Kidney (tissue), 14 donors: ENCODE results near the gene TTC39C. TPM values are rescaled to one million over a fixed set of nuclear protein-coding genes. Genes with fewer than 3 reads are reported as not detected.

Experiments used
- DNase-seq, 5 donors: peaks; one replicate each; pipeline ENCODE4 v3.0.0-alpha.2; 2013 to 2020
- FAIRE-seq: peaks from 2 replicates; lab custom pipeline; 2012; peaks lifted over from hg19 to GRCh38; lab: Jason Lieb, UNC
- H3K27ac ChIP-seq, 2 donors: one replicate each; pipeline ENCODE4 v1.7.0; 2013; ENCODE audit warnings: low read depth in 2 of 2, low read length in 2 of 2, inconsistent platforms in 1 of 2
- H3K27me3 ChIP-seq: one replicate; pipeline ENCODE4 v1.7.1; 2013; ENCODE audit warnings: low read length, inconsistent platforms; ENCODE audit not compliant: control insufficient read depth, insufficient read depth
- H3K36me3 ChIP-seq, 3 donors: one replicate each; pipeline versions ENCODE4 v1.7.0 to v1.7.1; 2013; ENCODE audit warnings: low read length in 3 of 3, control low read depth in 1 of 3, inconsistent platforms in 1 of 3; ENCODE audit not compliant: insufficient read depth in 3 of 3, control insufficient read depth in 2 of 3
- H3K4me1 ChIP-seq, 3 donors: one replicate each; pipeline versions ENCODE4 v1.7.0 to v1.7.1; 2013; ENCODE audit warnings: low read length in 3 of 3, inconsistent platforms in 1 of 3, low read depth in 1 of 3; ENCODE audit not compliant: control insufficient read depth in 2 of 3, insufficient read depth in 2 of 3
- H3K4me3 ChIP-seq, 3 donors: one replicate each; pipeline versions ENCODE4 v1.7.0 to v1.8.1; 2013; ENCODE audit warnings: low read length in 3 of 3, control low read depth in 1 of 3, inconsistent platforms in 1 of 3
- H3K9ac ChIP-seq, 3 donors: one replicate each; pipeline versions ENCODE4 v1.7.0 to v1.7.1; 2013; ENCODE audit warnings: low read length in 3 of 3, control low read depth in 1 of 3, inconsistent platforms in 1 of 3
- H3K9me3 ChIP-seq, 3 donors: one replicate each; pipeline versions ENCODE4 v1.7.0 to v1.7.1; 2013; ENCODE audit warnings: low read length in 3 of 3, control low read depth in 1 of 3, inconsistent platforms in 1 of 3; ENCODE audit not compliant: control insufficient read depth in 2 of 3, insufficient read depth in 1 of 3
- intact Hi-C: fragments of 100-400 bp; cut with DNase I; formaldehyde crosslinking; loops from one replicate; pipeline ENCODE4 v1.11.1; 2022
- polyA plus RNA-seq: library from polyadenylated mRNA; stranded (reverse); fragments of 350-450 nt; fragmentation: Illumina TruSeq; extraction: RNeasy Lipid Tissue Mini Kit (QIAGEN cat#74804); gene quantifications from one replicate; pipeline ENCODE4 v1.2.3, GENCODE V29; 2014; ENCODE audit warnings: low read depth, low replicate concordance; ENCODE audit not compliant: insufficient read depth
- total RNA-seq: library from RNA; stranded (reverse); fragmentation: NEBNext Ultra II Directional; extraction: Animal tissue kit (Norgen Biotek cat#: 25700); gene quantifications from one replicate; pipeline ENCODE4 v1.2.1, GENCODE V29; 2021
- TF ChIP-seq, protein P1 (sequence below): IDR thresholded peaks from 3 replicates; pipeline ENCODE4 v1.5.1; 2012; ENCODE audit warnings: mild to moderate bottlenecking, moderate library complexity, borderline replicate concordance; ENCODE audit not compliant: insufficient read depth; ENCODE audit errors: extremely low read depth
- donor health status: control.
- donor health status: control.
- donor health status: control.
- donor health status: control.
- donor health status: control.
- donor health status: DM: yes; HTN: yes; CAD: no.
- donor health status: Normal renal cell carcinoma (clear cell type).

The TTC39C gene
- total and polyA plus RNA-seq, 2 donors from 2014 or later: 2.8 to 17.4 TPM

GRCh38 chr18:24103320-24104021 is 88.9 kb downstream of the TTC39C start:
- intact Hi-C loops: no loop called here
- Histone ChIP-seq H3K9me3 (no peaks in the 10 kb centered on the region), H3K36me3 (no peaks in the 10 kb centered on the region), H3K9ac (no peak overlapping the region), H3K4me1 (no peaks in the 10 kb centered on the region), H3K27me3 (no peaks in the 10 kb centered on the region), H3K4me3 (no peak overlapping the region), H3K27ac (no peak overlapping the region)
- peak in 2 of 5 donors; percentile 14 to 32 for DNase-seq
- FAIRE-seq: no peak
- TF ChIP-seq, protein P1, sequence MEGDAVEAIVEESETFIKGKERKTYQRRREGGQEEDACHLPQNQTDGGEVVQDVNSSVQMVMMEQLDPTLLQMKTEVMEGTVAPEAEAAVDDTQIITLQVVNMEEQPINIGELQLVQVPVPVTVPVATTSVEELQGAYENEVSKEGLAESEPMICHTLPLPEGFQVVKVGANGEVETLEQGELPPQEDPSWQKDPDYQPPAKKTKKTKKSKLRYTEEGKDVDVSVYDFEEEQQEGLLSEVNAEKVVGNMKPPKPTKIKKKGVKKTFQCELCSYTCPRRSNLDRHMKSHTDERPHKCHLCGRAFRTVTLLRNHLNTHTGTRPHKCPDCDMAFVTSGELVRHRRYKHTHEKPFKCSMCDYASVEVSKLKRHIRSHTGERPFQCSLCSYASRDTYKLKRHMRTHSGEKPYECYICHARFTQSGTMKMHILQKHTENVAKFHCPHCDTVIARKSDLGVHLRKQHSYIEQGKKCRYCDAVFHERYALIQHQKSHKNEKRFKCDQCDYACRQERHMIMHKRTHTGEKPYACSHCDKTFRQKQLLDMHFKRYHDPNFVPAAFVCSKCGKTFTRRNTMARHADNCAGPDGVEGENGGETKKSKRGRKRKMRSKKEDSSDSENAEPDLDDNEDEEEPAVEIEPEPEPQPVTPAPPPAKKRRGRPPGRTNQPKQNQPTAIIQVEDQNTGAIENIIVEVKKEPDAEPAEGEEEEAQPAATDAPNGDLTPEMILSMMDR: no peak

DNA sequence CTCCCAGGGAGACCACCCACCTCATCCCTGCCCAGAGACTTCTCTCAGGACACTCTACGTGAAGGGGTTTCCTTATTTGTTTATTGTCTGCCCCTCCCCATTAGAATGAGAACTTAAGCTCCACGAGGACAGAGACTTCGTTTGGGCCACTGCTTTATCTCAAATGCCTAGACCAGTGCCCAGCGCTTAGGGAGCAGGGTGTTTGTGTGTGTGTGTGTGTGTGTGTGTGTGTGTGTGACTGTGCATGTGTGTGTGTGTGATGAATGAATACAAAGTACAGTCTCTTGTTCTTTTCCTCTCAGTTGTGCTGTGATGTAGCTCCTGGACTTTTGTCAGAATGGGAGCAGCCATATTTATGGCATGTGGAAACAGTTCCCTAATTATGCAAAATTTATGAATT is 89.9 kb downstream of the TTC39C start:
- H3K9me3 ChIP-seq: no peaks in the 10 kb centered on the region
- H3K36me3 ChIP-seq: no peaks in the 10 kb centered on the region
- H3K4me1 ChIP-seq: no peaks in the 10 kb centered on the region
- H3K27me3 ChIP-seq: no peaks in the 10 kb centered on the region
- DNase-seq: no peak
- no peak for FAIRE-seq
- no peak overlapping the region for H3K9ac ChIP-seq
- TF ChIP-seq, protein P1: no peak
- intact Hi-C loops: no loop called here
- H3K4me3 ChIP-seq: no peak overlapping the region
- no peak overlapping the region for H3K27ac ChIP-seq

- Histone ChIP-seq H3K36me3 (no peaks in the 10 kb centered on the region), H3K27ac (no peak overlapping the region), H3K4me1 (no peaks in the 10 kb centered on the region), H3K9ac (no peak overlapping the region), H3K9me3 (no peaks in the 10 kb centered on the region), H3K4me3 (no peak overlapping the region), H3K27me3 (no peaks in the 10 kb centered on the region)
- DNase-seq: no peak
- intact Hi-C loops: no loop called here
- no peak for FAIRE-seq
- TF ChIP-seq, protein P1: no peak
These were observed 94.1 kb downstream of the TTC39C start for GRCh38 chr18:24108641-24109040.

- Histone ChIP-seq H3K27ac (no peak overlapping the region), H3K4me1 (no peaks in the 10 kb centered on the region), H3K36me3 (no peaks in the 10 kb centered on the region), H3K4me3 (no peak overlapping the region), H3K9ac (no peak overlapping the region), H3K27me3 (no peaks in the 10 kb centered on the region), H3K9me3 (no peaks in the 10 kb centered on the region)
- TF ChIP-seq, protein P1: no peak
- DNase-seq (no peak), FAIRE-seq (no peak)
- intact Hi-C loops: no loop called here
These were observed 97.4 kb downstream of the TTC39C start for GRCh38 chr18:24111936-24112335.
